Measurements from ENCODE around the gene COL6A6.

Gene COL6A6
- long read RNA-seq, partial matches to known transcripts: 0 of 1 reads
- long read RNA-seq, other reads (novel, unspliced or antisense): 1 of 1 reads

DNA sequence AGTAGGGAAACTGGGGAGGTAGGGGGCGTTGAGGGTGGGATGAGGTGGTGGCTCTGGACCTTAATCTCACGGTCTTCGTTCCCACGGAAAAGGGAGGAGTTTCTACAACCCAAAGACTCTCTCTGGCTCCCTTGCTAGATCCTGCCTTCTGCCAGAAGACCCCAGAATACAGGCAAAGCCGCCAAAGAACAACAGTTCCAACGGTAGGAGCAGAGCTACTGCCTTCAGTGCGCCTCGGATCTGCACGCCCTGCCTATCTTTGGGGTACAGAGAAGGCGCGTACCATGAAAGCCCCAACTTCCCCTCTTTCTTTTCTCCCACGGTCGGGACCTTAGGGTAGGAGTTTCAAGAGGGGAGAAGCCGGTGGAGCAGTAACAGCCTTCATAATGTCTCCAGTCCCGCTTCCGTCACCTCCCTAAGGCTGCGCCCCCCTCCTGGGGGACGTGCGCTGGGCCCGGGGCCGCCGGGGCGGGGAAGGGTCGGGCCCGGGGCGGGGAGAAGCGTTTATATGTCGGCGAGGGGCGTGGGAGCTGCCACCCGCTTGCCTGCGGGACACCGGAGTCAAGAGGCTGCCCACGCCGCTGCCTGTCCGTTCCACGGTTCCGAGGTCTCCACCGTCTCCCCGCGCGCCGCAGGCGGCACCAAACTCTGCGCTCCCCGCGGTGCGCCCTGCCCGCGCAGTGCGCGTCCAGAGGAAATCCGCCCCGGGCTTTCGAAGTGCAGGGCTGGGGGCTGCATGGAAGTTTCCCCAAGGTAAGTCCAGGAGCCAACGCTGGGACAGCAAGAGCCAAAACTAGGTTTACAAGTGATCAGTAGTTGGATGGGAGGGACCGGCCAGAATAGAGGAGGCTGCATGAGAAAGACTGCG is at the start of gene COL6A6:
COL6A6 (plus strand) TSS at position 533 of the 868 bp plus-strand sequence. CDS start 43,188 bp downstream, outside the sequence.
- Histone ChIP-seq H3K27ac (replicated peaks) (no peak within 1 kb of the TSS), H3K4me3 (replicated peaks; ENCODE audit: insufficient read depth, low read length) (no peak within 1 kb of the TSS), H3K27me3 (ENCODE audit: insufficient read depth, poor library complexity, severe bottlenecking) (peaks cover 41% of the 10 kb centered on the region)
- no peak for TF ChIP-seq SPI1 (IDR thresholded peaks at IDR 0.05; ENCODE audit: borderline replicate concordance, low read depth)
- TF ChIP-seq GABPA (IDR thresholded peaks at IDR 0.05; ENCODE audit: low read depth): no peak
- TF ChIP-seq, protein P1, sequence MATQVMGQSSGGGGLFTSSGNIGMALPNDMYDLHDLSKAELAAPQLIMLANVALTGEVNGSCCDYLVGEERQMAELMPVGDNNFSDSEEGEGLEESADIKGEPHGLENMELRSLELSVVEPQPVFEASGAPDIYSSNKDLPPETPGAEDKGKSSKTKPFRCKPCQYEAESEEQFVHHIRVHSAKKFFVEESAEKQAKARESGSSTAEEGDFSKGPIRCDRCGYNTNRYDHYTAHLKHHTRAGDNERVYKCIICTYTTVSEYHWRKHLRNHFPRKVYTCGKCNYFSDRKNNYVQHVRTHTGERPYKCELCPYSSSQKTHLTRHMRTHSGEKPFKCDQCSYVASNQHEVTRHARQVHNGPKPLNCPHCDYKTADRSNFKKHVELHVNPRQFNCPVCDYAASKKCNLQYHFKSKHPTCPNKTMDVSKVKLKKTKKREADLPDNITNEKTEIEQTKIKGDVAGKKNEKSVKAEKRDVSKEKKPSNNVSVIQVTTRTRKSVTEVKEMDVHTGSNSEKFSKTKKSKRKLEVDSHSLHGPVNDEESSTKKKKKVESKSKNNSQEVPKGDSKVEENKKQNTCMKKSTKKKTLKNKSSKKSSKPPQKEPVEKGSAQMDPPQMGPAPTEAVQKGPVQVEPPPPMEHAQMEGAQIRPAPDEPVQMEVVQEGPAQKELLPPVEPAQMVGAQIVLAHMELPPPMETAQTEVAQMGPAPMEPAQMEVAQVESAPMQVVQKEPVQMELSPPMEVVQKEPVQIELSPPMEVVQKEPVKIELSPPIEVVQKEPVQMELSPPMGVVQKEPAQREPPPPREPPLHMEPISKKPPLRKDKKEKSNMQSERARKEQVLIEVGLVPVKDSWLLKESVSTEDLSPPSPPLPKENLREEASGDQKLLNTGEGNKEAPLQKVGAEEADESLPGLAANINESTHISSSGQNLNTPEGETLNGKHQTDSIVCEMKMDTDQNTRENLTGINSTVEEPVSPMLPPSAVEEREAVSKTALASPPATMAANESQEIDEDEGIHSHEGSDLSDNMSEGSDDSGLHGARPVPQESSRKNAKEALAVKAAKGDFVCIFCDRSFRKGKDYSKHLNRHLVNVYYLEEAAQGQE (IDR thresholded peaks at IDR 0.05; ENCODE audit: insufficient replicate concordance, low read depth): no peak
- TF ChIP-seq, protein P2, sequence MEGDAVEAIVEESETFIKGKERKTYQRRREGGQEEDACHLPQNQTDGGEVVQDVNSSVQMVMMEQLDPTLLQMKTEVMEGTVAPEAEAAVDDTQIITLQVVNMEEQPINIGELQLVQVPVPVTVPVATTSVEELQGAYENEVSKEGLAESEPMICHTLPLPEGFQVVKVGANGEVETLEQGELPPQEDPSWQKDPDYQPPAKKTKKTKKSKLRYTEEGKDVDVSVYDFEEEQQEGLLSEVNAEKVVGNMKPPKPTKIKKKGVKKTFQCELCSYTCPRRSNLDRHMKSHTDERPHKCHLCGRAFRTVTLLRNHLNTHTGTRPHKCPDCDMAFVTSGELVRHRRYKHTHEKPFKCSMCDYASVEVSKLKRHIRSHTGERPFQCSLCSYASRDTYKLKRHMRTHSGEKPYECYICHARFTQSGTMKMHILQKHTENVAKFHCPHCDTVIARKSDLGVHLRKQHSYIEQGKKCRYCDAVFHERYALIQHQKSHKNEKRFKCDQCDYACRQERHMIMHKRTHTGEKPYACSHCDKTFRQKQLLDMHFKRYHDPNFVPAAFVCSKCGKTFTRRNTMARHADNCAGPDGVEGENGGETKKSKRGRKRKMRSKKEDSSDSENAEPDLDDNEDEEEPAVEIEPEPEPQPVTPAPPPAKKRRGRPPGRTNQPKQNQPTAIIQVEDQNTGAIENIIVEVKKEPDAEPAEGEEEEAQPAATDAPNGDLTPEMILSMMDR (IDR thresholded peaks at IDR 0.05; ENCODE audit: insufficient read depth, low read length): no peak
- TF ChIP-seq POLR2AphosphoS5 (IDR thresholded peaks at IDR 0.05; ENCODE audit: low read depth): no peak
- DNase-seq (ENCODE audit: low read depth in 1 of 2, low spot score in 1 of 2): no peak

DNA sequence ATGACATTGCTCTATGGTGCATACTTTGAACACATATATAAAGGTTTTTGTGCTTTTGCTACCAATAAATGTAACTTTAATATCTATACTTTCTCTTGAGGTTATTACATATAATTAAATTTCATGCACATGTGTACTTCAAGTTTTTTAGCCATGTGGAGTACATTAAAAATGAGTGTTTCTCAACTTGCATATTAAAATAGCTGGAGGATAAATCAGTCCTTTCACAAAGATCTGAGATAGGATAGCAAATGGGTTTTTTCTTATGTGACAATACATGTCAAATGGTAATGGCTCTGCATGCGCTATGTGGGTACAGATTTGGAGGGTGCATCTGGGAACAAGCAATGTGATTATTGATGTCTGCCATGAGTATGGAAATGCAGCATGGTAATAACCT is 48.7 kb upstream of the COL6A6 start:
- TF ChIP-seq POLR2AphosphoS5 (IDR thresholded peaks at IDR 0.05; ENCODE audit: low read depth) (no peak), GABPA (IDR thresholded peaks at IDR 0.05; ENCODE audit: low read depth) (no peak)
- TF ChIP-seq, protein P1 (IDR thresholded peaks at IDR 0.05; ENCODE audit: insufficient replicate concordance, low read depth): no peak
- H3K27ac ChIP-seq (replicated peaks): no peak overlapping the region

DNA sequence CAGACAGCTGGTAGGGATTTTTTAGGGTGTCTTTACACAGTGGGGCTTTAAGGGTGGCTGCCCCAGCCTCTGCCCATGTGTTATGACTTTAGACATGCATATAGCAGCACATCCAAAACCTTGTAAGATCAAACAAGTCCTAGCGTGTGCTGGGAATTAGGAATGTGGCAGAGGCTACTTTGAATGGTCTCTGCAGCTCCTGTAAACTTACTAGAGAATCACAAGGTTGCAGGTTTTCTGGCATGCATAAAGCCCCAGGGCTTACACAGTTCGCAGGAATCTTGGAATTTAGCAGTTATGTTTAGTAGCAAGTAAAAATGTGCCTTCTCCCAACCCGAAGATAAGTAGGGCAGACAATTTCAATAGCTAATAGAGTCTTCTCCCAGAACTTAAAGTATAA is 46.9 kb upstream of the COL6A6 start:
- TF ChIP-seq, protein P2 (IDR thresholded peaks at IDR 0.05; ENCODE audit: insufficient read depth, low read length): no peak
- TF ChIP-seq POLR2AphosphoS5 (IDR thresholded peaks at IDR 0.05; ENCODE audit: low read depth): no peak
- no peak for TF ChIP-seq SPI1 (IDR thresholded peaks at IDR 0.05; ENCODE audit: borderline replicate concordance, low read depth)
- TF ChIP-seq, protein P1 (IDR thresholded peaks at IDR 0.05; ENCODE audit: insufficient replicate concordance, low read depth): no peak
- no peak for TF ChIP-seq GABPA (IDR thresholded peaks at IDR 0.05; ENCODE audit: low read depth)
- no peaks in the 10 kb centered on the region for H3K27me3 ChIP-seq (ENCODE audit: insufficient read depth, poor library complexity, severe bottlenecking)
- H3K27ac ChIP-seq (replicated peaks): no peak overlapping the region
- no peak for DNase-seq (ENCODE audit: low read depth in 1 of 2, low spot score in 1 of 2)
- no peak overlapping the region for H3K4me3 ChIP-seq (replicated peaks; ENCODE audit: insufficient read depth, low read length)

More for the DNA sequence above, 48.7 kb upstream of the COL6A6 start:
- no peak for DNase-seq (ENCODE audit: low read depth in 1 of 2, low spot score in 1 of 2)
- H3K27me3 ChIP-seq (ENCODE audit: insufficient read depth, poor library complexity, severe bottlenecking): no peaks in the 10 kb centered on the region
- H3K4me3 ChIP-seq (replicated peaks; ENCODE audit: insufficient read depth, low read length): no peak overlapping the region
